HG03139 (cell line): ENCODE data around the gene APOA4.

ENCODE experiments used
- ATAC-seq: cut with Tn5 transposase; IDR thresholded peaks from one replicate; pipeline ENCODE4 v1.9.1; 2021; ENCODE audit not compliant: unreplicated experiment

The APOA4 gene

DNA sequence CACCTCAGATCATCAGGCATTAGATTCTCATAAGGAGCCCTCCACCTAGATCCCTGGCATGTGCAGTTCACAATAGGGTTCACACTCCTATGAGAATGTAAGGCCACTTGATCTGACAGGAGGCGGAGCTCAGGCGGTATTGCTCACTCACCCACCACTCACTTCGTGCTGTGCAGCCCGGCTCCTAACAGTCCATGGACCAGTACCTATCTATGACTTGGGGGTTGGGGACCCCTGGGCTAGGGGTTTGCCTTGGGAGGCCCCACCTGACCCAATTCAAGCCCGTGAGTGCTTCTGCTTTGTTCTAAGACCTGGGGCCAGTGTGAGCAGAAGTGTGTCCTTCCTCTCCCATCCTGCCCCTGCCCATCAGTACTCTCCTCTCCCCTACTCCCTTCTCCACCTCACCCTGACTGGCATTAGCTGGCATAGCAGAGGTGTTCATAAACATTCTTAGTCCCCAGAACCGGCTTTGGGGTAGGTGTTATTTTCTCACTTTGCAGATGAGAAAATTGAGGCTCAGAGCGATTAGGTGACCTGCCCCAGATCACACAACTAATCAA lies 8.8 kb upstream of the APOA4 start:
- no peak for ATAC-seq

DNA sequence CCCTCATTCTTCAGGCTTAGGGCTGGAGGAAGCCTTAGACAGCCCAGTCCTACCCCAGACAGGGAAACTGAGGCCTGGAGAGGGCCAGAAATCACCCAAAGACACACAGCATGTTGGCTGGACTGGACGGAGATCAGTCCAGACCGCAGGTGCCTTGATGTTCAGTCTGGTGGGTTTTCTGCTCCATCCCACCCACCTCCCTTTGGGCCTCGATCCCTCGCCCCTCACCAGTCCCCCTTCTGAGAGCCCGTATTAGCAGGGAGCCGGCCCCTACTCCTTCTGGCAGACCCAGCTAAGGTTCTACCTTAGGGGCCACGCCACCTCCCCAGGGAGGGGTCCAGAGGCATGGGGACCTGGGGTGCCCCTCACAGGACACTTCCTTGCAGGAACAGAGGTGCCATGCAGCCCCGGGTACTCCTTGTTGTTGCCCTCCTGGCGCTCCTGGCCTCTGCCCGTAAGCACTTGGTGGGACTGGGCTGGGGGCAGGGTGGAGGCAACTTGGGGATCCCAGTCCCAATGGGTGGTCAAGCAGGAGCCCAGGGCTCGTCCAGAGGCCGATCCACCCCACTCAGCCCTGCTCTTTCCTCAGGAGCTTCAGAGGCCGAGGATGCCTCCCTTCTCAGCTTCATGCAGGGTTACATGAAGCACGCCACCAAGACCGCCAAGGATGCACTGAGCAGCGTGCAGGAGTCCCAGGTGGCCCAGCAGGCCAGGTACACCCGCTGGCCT lies 7.2 kb upstream of the APOA4 start:
- ATAC-seq = no peak

DNA sequence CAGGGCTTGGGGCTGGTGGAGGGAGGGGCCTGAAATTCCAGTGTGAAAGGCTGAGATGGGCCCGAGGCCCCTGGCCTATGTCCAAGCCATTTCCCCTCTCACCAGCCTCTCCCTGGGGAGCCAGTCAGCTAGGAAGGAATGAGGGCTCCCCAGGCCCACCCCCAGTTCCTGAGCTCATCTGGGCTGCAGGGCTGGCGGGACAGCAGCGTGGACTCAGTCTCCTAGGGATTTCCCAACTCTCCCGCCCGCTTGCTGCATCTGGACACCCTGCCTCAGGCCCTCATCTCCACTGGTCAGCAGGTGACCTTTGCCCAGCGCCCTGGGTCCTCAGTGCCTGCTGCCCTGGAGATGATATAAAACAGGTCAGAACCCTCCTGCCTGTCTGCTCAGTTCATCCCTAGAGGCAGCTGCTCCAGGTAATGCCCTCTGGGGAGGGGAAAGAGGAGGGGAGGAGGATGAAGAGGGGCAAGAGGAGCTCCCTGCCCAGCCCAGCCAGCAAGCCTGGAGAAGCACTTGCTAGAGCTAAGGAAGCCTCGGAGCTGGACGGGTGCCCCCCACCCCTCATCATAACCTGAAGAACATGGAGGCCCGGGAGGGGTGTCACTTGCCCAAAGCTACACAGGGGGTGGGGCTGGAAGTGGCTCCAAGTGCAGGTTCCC lies 6.5 kb upstream of the APOA4 start, which contains the start of gene APOC3:
APOC3 (plus strand) TSS at position 383 of the 659 bp plus-strand sequence. CDS start 676 bp downstream, outside the sequence.
- no peak for ATAC-seq

DNA sequence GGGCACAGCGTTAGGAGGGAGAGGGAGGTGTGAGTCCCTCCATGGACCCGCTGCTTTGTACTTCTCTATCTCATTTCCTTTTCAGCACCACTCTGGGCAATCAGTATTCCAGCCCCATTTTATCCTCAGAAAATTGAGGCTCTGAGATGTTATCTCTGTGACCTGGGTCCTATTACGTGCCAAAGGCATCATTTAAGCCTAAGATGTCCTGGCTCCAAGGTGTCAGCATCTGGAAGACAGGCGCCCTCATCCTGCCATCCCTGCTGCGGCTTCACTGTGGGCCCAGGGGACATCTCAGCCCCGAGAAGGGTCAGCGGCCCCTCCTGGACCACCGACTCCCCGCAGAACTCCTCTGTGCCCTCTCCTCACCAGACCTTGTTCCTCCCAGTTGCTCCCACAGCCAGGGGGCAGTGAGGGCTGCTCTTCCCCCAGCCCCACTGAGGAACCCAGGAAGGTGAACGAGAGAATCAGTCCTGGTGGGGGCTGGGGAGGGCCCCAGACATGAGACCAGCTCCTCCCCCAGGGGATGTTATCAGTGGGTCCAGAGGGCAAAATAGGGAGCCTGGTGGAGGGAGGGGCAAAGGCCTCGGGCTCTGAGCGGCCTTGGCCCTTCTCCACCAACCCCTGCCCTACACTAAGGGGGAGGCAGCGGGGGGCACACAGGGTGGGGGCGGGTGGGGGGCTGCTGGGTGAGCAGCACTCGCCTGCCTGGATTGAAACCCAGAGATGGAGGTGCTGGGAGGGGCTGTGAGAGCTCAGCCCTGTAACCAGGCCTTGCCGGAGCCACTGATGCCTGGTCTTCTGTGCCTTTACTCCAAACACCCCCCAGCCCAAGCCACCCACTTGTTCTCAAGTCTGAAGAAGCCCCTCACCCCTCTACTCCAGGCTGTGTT lies 5.8 kb upstream of the APOA4 start:
- ATAC-seq = no peak

DNA sequence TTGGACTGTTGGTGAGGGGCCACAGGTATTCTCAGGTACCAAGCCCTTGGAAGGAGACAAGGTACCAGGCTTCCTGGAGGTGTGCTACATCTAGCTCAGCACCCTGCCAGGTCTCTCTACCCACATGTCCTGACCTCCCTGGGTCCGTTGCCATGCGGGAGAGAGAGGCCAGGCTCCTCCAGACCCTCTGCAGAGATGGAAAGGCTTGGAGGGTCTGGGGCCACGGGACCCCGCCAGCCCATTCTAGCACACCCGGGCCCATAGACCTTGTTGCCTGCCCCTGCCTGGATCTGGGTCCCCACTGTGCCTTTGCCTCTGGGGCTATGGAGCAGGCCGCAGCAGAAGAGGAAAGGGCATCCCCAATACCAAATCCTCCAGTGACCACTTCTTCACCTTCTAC lies 4.4 kb upstream of the APOA4 start:
- ATAC-seq = no peak

DNA sequence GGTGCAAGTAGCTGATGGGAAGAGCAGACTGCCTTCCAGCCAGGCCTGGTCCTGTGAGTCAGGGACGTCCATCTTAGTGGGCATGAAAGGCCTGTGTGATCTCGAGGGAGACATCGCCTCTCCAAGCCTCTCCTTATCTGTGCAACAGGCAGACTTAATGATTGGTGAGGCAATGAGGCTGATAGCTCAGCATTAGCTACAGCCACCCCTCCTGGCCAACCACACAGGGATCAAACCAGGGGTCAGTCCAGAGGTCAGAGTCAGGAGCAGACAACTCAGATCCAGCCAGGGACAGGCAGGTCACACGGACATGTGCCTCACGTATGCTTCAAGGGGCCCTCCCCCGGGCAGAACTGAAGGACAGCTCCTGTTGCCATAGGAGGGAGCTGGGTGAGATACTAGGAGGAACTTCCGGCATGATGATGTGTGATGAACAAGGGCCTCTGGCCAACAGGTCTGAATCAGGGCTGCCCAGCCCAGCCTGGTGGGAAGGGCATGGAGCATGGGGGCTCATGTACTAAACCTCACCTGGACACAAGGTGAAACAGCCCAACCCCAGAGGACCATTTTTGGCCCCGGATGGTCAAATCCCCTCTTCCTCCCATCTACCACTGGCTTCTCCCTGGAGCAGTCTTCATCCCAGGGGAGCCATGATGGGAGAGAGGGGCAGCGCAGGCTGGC lies 3.8 kb upstream of the APOA4 start:
- ATAC-seq = no peak

DNA sequence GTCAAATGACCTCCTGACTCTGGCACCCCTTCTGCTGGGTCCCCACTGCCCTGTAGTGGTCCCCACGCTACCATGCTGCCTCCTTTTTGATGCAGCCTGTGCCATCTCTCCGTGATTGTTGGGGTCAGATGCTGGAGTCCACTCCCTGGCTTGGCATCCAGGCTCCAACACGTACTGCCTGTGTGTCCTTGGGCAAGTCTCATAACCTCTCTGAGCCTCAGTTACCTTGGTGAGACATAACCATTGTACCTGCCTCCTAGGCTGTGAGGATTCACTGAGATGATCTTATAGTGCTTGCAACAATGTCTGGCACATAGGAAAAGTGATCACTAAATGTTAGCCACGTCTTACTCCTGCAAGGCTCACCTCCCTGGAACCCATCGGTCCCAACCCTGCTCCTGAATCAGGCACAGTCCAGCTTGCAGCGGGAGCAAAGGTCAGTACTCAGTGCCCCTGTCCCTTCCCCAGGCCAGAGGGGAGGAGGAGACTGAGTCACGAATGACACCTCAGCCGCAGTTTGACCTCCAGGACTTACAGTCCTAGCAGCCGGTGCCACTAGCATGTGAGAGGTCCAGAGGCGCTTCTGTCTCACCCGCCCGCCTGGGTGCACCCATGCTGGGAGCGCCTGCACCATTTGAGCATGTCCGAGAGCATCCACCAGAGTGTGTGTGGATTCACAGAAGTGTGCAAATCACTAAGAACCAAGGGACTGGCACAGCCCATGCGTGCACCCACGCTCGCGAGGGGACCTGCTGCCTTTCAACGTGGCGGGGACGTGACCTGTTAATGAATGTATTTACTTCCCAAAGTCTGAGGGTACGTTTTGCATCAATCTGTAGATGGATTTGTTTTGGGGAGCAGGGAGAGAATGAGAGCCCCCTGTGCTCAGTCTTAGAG lies 3.0 kb upstream of the APOA4 start:
- ATAC-seq = no peak

DNA sequence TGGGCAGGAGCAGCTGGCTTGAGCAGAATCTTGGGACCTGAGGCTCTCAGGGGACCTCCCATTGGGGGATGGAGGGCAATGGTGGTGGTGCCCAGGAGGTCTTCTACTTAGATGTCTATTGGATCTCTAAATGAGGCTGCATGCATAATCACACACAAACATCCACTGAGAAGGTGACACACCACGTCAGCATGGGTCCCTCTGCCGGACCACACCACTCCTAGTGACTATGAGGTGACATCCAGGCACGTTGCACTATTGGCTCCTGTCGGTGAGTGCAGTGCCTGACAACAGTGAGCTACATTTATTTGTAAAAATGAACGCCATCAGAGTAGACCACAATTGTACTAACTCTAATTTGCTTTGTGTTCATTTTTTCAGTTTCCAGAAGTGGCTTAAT lies 2.3 kb upstream of the APOA4 start:
- no peak for ATAC-seq

DNA sequence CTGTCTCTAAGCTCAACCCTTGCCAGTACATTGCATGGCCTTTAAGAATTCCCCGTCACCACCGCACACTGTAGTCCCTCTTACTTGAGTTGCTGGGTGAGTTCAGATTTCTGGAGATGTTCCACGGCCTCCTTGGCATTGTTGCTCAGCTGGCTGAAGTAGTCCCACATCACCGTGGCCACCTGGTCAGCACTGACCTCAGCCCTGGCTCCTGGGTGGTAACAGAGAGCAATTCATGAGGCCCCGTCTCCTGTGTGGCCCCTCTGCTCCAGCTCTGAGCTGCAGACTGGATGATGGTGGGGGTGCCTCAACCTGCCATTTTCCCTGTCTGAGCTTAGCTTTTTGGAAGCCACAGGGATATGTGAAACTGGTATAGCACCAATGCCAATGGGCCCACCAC lies 529 bp downstream of the APOA4 start:
- ATAC-seq = no peak

DNA sequence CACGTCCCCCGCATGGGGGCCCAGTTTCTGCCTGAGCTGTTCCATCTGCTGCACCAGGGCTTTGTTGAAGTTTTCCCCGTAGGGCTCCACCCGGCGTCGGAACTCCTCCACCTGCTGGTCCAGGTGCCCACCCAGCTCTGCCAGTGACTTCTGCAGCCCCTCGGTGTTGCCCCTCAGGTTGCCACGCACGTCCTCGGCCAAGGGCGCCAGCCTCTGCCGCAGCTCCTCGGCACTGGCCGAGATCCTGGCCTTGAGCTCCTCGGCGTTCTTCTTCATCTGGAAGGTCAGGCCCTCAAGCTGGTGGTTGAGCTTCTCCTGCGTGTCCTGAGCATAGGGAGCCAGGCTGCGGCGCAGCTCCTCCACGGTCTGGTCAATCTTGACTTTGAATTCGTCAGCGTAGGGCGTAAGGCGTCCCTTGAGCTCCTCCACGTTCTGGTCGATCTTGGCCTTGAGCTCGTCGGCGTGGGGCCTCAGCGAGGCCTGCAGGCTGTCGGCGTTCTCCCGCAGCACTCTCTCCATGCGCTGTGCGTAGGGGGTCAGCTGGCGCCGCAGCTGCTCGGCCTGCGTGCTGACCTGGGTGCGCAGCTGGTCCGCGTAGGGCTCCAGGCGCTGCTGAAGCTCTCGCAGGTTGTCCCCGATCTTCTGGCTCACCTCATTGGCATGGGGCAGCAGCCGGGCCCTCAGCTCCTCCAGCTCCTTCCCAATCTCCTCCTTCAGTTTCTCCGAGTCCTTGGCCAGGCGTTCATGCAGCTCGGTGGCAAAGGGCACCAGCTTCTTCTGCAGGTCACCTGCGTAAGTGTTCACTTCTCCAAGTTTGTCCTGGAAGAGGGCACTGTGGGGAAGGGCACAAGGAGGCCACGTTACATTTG lies 1.8 kb downstream of the APOA4 start:
- no peak for ATAC-seq

DNA sequence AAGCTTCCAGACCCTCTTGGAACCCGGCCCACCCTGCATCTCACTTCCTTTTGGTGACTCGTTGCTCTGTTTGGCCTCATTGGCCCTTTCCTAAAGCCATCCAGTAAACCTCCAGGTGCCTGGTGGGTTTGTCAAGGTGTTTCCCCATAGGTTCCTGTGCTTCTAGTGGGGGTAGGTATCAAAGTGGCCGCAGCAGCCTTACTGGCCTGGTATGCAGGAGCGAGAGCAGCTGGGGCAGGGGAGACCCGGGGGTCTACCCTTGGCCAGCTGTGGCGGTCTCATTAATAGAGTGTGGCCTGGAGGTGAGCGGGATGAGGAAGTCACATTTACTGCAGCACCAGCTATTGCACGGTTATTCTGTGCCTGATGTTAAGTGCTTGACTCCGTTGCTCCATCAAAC lies 4.1 kb downstream of the APOA4 start:
- no peak for ATAC-seq

DNA sequence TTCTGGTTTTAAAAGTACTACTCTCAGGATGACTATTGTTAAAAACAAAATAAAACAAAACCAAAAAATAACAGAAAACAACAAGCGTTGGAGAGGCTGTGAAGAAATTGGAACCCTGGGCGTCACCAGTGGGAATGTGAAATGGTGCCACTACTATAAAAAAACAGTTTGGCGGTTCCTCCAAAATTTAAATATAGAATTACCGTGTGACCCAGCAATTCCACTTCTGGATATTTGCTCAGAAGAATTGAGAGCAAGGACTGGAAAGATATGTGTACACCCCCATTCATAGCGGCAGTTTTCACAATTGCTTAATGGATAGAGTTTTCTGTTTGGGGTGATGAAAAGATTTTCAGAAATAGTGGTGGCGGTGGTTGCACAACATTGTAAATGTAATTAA lies 8.6 kb downstream of the APOA4 start:
- no peak for ATAC-seq

DNA sequence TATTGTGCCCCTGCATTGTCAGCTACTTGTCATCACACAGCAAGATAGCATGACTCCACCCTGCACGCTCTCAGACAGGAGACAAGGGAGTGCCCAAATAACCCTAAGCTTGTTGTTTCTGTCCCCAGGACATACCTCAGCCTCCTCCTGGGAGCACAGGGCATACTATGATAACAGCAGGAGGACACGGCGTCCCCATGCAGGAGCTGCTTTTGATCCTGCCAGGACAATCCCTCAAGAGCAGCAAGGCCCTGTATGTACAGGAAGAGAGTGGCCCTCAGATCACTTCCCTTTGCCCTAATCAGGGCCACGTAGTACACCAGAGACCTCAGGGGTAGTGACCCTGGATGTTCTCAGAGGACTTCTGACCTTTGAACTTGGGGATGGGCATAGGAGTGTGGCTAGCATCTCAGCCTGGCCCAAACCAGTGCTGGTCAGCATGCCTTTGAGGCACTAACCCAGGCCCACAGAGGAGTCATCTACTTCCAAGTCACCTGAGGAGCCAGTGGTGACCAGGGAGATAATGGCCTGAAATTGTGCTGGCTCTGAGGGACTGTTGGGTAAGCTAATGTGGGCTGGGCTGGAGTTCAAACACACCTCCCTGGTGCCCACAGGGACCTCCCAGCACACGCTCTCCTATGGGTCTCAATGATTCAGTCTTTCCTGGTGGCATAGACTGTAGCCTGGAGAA lies 9.2 kb downstream of the APOA4 start:
- ATAC-seq = no peak

DNA sequence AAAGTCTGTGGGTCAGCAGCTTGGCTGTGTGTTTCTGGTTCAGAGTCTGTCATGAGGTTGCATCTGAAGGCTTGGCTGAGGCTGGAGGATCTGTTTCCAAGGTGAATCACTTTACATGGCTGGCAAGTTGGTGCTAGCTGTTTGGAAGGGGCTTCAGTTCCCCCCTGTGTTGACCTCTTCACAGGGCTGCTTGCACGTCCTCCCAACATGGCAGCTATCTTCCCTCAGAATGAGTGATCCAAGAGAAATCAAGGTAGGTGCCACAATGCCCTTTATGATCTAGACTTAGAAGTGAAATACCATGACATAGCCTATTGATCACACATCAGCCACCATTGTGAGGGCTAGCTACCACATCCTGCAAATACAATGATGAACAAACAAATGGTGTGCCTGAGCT lies 9.9 kb downstream of the APOA4 start:
- ATAC-seq = no peak

DNA sequence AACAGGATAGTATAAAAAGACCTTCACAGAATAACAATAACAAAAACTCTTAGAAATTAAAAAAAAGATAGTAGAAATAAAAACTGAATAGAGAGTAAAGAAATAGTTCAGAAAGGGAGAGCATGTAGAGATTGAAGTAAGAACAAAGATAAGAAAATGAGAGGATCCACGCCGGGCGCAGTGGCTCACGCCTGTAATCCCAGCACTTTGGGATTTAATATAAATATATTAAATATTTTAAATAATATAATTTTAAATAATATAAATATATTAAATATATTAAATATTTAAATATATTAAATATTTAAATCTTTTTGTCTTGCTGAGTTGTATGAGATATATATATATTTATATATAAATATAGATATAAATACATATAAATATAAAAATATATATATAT lies 11.0 kb downstream of the APOA4 start:
- ATAC-seq = no peak

DNA sequence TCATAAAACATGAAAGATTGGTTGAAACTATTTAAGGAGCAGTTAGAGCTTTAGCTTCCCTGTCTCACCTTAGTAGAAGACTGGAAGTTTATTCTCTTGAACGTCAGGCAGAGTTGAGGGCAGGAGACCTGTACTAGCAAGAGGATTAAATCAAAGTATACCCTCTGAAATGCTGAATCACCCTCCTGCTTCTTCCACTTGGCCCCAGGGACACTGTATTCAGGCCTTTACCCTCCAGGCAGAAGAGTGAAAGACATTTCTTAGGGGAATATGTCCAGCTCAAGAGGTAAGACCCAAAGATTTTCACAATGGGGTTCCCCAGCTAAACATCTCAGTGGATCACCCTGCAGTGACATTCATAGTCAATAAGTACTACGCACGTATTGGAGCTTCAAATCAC lies 11.9 kb downstream of the APOA4 start:
- ATAC-seq = no peak

DNA sequence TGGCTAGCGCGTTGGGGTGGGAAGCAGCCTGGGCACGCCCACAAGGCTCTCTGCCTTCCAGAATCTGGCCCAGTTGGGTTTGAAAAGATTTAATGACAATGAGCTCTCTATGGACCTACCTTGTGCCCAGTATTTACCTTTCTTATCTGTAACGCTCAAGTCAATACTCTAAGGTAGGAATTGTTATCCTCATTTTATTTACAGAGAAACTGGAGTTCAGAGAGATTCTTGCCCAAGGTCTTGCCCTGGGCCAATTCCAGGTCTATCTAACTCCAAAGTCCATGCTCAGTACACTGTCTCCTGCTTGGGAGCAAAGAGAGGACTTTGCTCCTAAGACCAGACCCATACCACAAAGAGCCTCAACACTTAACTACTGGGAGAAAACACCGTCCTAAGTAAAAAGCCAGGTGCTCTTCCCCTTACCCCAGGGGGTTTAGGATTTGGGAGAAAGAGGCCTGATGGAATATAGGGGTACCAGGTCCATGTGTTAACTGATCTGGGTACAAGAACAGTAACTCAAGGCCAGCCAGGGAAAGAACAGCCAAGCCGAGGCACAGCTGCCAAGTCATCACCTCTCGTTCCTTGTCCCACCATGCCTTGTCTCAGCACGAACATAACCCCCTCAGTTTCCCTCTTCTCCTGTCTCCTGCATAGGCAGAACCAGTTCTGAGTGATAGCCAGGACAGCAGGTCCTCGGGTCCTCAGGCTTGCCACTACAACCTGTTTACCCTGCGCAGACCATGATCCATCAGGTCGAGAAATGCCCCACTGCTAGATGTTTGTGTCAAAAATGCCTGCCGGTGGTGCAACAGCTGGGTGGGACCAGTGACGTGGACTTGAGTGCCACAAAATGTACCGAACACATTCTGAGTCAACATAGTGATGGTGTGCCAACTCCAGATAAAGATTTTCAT lies 14.6 kb downstream of the APOA4 start:
- no peak for ATAC-seq
